ENCODE results near the gene KXD1. TPM values are rescaled to one million over a fixed set of nuclear protein-coding genes. Genes with fewer than 3 reads are reported as not detected.

Gene KXD1
- polyA plus RNA-seq, 1 of the 3 experiments (the other 2 are of a cell fraction) = 151 TPM

GRCh38 chr19:18590273-18591272 is 32.9 kb downstream of the KXD1 start:
- ChIA-PET CTCF (interaction anchor here (0.6 to 10.5 kb wide), 50 partner anchors 8 to 396 kb away, joined by 3 to 234 read pairs (median 5); partner anchors contain the start of genes CERS1, CRLF1, ELL and KXD1), POLR2A (interaction anchor here (0.6 to 2.5 kb wide), 6 partner anchors 19 to 328 kb away, joined by 3 to 20 read pairs (median 6); partner anchors contain the start of genes COPE, DDX49, TMEM59L and UBA52)
- H4K20me1 ChIP-seq (ENCODE audit: insufficient read depth) = no peaks in the 10 kb centered on the region
- H2AFZ ChIP-seq (ENCODE audit: low read depth) = no peak overlapping the region
- H3K4me2 ChIP-seq = peak overlapping the region; percentile 92
- H3K79me2 ChIP-seq (ENCODE audit: insufficient read depth) = peaks cover 10% of the 10 kb centered on the region; the same call in 1 of the 2 replicates
- 20% methylated on average over 31 of the region's 40 CpGs for WGBS (ENCODE audit: low lambda C conversion rate)
- no peaks in the 10 kb centered on the region for H3K9me3 ChIP-seq
- H3K9me2 ChIP-seq = no peaks in the 10 kb centered on the region
- H3K4me1 ChIP-seq (ENCODE audit: control insufficient read depth in 1 of 2, insufficient read depth in 2 of 2, low read depth in 1 of 2, low read length in 1 of 2) = peaks cover 6 to 29% of the 10 kb centered on the region in 2 experiments; a peak in 2 of 4 replicates
- peak overlapping the region; percentile 69 to 94 for H3K27ac ChIP-seq (ENCODE audit: low read depth in 2 of 2, low read length in 1 of 2)
- peak overlapping the region; percentile 79 for H3K9ac ChIP-seq
- H3K36me3 ChIP-seq (replicated peaks in 1 of 2; ENCODE audit: control insufficient read depth in 1 of 2, insufficient read depth in 2 of 2, low read length in 1 of 2) = no peaks in the 10 kb centered on the region
- peaks cover 26% of the 10 kb centered on the region for H3F3A ChIP-seq (replicated peaks; ENCODE audit: insufficient read depth)
- DNase-seq = peak; percentile 89
- H3K27me3 ChIP-seq (ENCODE audit: insufficient read depth) = no peaks in the 10 kb centered on the region
- peak overlapping the region; percentile 83 to 89 for H3K4me3 ChIP-seq (ENCODE audit: low read depth in 2 of 2, low read length in 1 of 2)
- TF ChIP-seq ELF1 (IDR thresholded peaks at IDR 0.05) = no peak
- TF ChIP-seq POLR2AphosphoS5 (IDR thresholded peaks at IDR 0.05; ENCODE audit: low read depth, low read length) = 0 out of 2 replicates have a peak, but pooled peaks have one; percentile 15
- no peak for TF ChIP-seq USF2 (IDR thresholded peaks at IDR 0.05; ENCODE audit: borderline replicate concordance, low read depth, low read length)
- TF ChIP-seq TCF12 (IDR thresholded peaks at IDR 0.05) = no peak
- no peak for TF ChIP-seq TEAD4 (IDR thresholded peaks at IDR 0.05; ENCODE audit: borderline replicate concordance, insufficient read depth)
- no peak for TF ChIP-seq NRF1 (IDR thresholded peaks at IDR 0.05; ENCODE audit: low read depth, low read length)
- peak; percentile 61 for TF ChIP-seq CHD2 (IDR thresholded peaks at IDR 0.05; ENCODE audit: low read length, partially characterized antibody)
- 0 out of 4 replicates have a peak, but pooled peaks of 1 of the 2 experiments have one; percentile 30 for TF ChIP-seq EP300 (IDR thresholded peaks at IDR 0.05; ENCODE audit: borderline replicate concordance in 1 of 2, low read depth in 1 of 2, low read length in 1 of 2)
- TF ChIP-seq YY1 (IDR thresholded peaks at IDR 0.05; ENCODE audit: low read depth) = no peak
- TF ChIP-seq GABPA (IDR thresholded peaks at IDR 0.05; ENCODE audit: low read depth) = no peak
- TF ChIP-seq TAF1 (IDR thresholded peaks at IDR 0.05; ENCODE audit: borderline replicate concordance, low read depth, low read length) = peak; percentile 45; the same call in 1 of the 2 replicates
- TF ChIP-seq FOSL2 (IDR thresholded peaks at IDR 0.05; ENCODE audit: borderline replicate concordance, low read depth) = no peak
- peak; percentile 51; the same call in 1 of the 2 replicates for TF ChIP-seq MAX (IDR thresholded peaks at IDR 0.05; ENCODE audit: low read depth)
- no peak for TF ChIP-seq REST (IDR thresholded peaks at IDR 0.05; ENCODE audit: low read depth, low read length)
- no peak for TF ChIP-seq IRF3 (IDR thresholded peaks at IDR 0.05; ENCODE audit: low read depth, low read length)
- no peak for TF ChIP-seq MEF2A (IDR thresholded peaks at IDR 0.05; ENCODE audit: borderline replicate concordance, low read depth)
- no peak for TF ChIP-seq EZH2phosphoT487 (IDR thresholded peaks at IDR 0.05; ENCODE audit: borderline replicate concordance, low read depth)
- no peak for TF ChIP-seq USF1 (IDR thresholded peaks at IDR 0.05; ENCODE audit: borderline replicate concordance, low read depth)
- TF ChIP-seq RCOR1 (IDR thresholded peaks at IDR 0.05; ENCODE audit: low read length) = 0 out of 2 replicates have a peak, but pooled peaks have one; percentile 39
- no peak for TF ChIP-seq PBX3 (IDR thresholded peaks at IDR 0.05)

Measured in SK-N-SH (cell line).